ENCODE measurements around the gene RGS17. TPM values are rescaled to one million over a fixed set of nuclear protein-coding genes. Genes with fewer than 3 reads are reported as not detected.
A peak's percentile ranks its signal among the peaks of the same experiment; 100 is the strongest.

The RGS17 gene
- total and polyA plus RNA-seq, 10 of the 15 experiments (the other 5 are each of a cell fraction or from before 2014, with no cell fraction given): 0.06 to 0.29 (median 0.14) TPM; not detected in 4

- TF ChIP-seq MYC (IDR thresholded peaks at IDR 0.05; ENCODE audit: insufficient read depth, insufficient read length, insufficient replicate concordance, low read length, severe bottlenecking) (peak; percentile 66), USF1 (IDR thresholded peaks at IDR 0.05; ENCODE audit: borderline replicate concordance, extremely low read length, insufficient read depth, low read depth, low read length) (peak; percentile 33), ATF3 (IDR thresholded peaks at IDR 0.05; ENCODE audit: borderline replicate concordance, extremely low read depth, low read depth, low read length) (no peak), DPF2 (IDR thresholded peaks at IDR 0.05) (no peak), YY1 (IDR thresholded peaks at IDR 0.05; ENCODE audit: low read depth, low read length) (peak; percentile 35; the same call in 1 of the 2 replicates), POLR2AphosphoS2 (IDR thresholded peaks at IDR 0.05; ENCODE audit: low read depth, low read length) (no peak; the same call in 1 of the 2 replicates), NFXL1 (IDR thresholded peaks at IDR 0.05; ENCODE audit: borderline replicate concordance) (no peak), CBFB (IDR thresholded peaks at IDR 0.05; ENCODE audit: low read depth) (no peak), RELB (IDR thresholded peaks at IDR 0.05; ENCODE audit: low read depth) (0 out of 2 replicates have a peak, but pooled peaks have one; percentile 13), POLR2AphosphoS5 (IDR thresholded peaks at IDR 0.05; ENCODE audit: low read length) (peak; percentile 87), ZNF217 (IDR thresholded peaks at IDR 0.05) (no peak), SUZ12 (IDR thresholded peaks at IDR 0.05; ENCODE audit: unreplicated experiment) (no peak), BRCA1 (IDR thresholded peaks at IDR 0.05; ENCODE audit: low read depth, low read length) (no peak), SREBF1 (IDR thresholded peaks at IDR 0.05; ENCODE audit: low read length) (no peak), NFYA (IDR thresholded peaks at IDR 0.05; ENCODE audit: borderline replicate concordance, low read depth, low read length) (peak; percentile 66), POU2F2 (IDR thresholded peaks at IDR 0.05; ENCODE audit: borderline replicate concordance, low read depth, low read length) (peak; percentile 78; the same call in 1 of the 3 replicates), ZBTB11 (CRISPR knock-in tag; IDR thresholded peaks at IDR 0.05) (no peak), HDAC2 (IDR thresholded peaks at IDR 0.05) (peak; percentile 100), TAF1 (IDR thresholded peaks at IDR 0.05; ENCODE audit: borderline replicate concordance, low read depth, low read length) (peak; percentile 74), EZH2 (IDR thresholded peaks at IDR 0.05; ENCODE audit: borderline replicate concordance, control insufficient read depth, low read depth, low read length) (no peak)
Observed at GRCh38 chr6:152982904-152983636, 148.0 kb downstream of the RGS17 start, which contains the start of gene FBXO5 (continued).
